Fibroblast of lung (primary cell): Measurements from ENCODE around the gene RABL2B.

Experiments used
- CTCF ChIP-seq, 2 donors: IDR thresholded peaks in 1 of 2; conservative IDR thresholded peaks in 1 of 2; 1 replicate in 1 of 2; 2 replicates in 1 of 2; pipeline ENCODE4 v1.5.1; 2011 to 2012; ENCODE audit warnings: low read length in 2 of 2, control low read depth in 1 of 2, inconsistent platforms in 1 of 2, low read depth in 1 of 2, mild to moderate bottlenecking in 1 of 2
- EZH2 ChIP-seq: IDR thresholded peaks from 2 replicates; pipeline ENCODE4 v1.5.1; 2012; ENCODE audit warnings: low read length, control low read depth, mild to moderate bottlenecking; ENCODE audit errors: missing control alignments

- no peak for TF ChIP-seq CTCF (conservative IDR thresholded peaks at IDR 0.05 in 1 of 2, IDR thresholded peaks at IDR 0.05 in 1 of 2; ENCODE audit: low read depth in 1 of 2, low read length in 2 of 2)
- no peak for TF ChIP-seq EZH2
These were observed 62.9 kb downstream of the RABL2B start for GRCh38 chr22:50720301-50721256.
